Measurements from ENCODE around the gene SEPTIN2. TPM values are rescaled to one million over a fixed set of nuclear protein-coding genes. Genes with fewer than 3 reads are reported as not detected.
A peak's percentile ranks its signal among the peaks of the same experiment; 100 is the strongest.

The SEPTIN2 gene
- total RNA-seq, 1 donor from 2014 or later, result 460 TPM

DNA sequence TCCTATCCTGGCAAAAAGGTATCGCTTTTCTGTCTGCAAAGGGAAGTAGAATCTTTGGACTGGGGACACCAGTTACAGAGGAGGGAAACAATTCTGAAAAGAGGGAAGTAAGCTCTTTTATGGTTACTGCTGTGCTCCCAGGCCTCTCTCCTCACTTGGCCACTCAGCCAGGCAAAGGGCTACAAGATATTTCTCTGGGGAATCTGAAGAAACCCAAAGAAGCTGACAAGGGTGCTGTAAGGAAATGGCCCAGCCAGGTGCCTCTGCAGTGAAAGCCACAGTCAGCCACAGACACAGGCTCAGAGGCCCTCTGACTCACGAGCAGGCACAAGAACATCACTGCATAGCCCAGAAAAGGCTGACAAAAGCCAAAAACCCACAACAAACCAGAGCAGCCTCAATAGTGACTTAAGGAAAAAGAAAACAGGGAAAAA lies 6.0 kb upstream of the SEPTIN2 start:
- Mint-ChIP-seq H3K9me3 (ENCODE audit: low read depth) (no peaks in the 10 kb centered on the region), H3K4me1 (ENCODE audit: low read depth) (peaks cover 22% of the 10 kb centered on the region), H3K36me3 (ENCODE audit: insufficient read depth) (peaks cover 1% of the 10 kb centered on the region), H3K27me3 (no peaks in the 10 kb centered on the region), H3K4me3 (ENCODE audit: low read depth) (no peak overlapping the region), H3K27ac (peak overlapping the region; percentile 16)
- TF ChIP-seq, protein P1, sequence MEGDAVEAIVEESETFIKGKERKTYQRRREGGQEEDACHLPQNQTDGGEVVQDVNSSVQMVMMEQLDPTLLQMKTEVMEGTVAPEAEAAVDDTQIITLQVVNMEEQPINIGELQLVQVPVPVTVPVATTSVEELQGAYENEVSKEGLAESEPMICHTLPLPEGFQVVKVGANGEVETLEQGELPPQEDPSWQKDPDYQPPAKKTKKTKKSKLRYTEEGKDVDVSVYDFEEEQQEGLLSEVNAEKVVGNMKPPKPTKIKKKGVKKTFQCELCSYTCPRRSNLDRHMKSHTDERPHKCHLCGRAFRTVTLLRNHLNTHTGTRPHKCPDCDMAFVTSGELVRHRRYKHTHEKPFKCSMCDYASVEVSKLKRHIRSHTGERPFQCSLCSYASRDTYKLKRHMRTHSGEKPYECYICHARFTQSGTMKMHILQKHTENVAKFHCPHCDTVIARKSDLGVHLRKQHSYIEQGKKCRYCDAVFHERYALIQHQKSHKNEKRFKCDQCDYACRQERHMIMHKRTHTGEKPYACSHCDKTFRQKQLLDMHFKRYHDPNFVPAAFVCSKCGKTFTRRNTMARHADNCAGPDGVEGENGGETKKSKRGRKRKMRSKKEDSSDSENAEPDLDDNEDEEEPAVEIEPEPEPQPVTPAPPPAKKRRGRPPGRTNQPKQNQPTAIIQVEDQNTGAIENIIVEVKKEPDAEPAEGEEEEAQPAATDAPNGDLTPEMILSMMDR (IDR thresholded peaks at IDR 0.05; ENCODE audit: unreplicated experiment), result no peak
- no peak for DNase-seq (ENCODE audit: low spot score, unreplicated experiment)

DNA sequence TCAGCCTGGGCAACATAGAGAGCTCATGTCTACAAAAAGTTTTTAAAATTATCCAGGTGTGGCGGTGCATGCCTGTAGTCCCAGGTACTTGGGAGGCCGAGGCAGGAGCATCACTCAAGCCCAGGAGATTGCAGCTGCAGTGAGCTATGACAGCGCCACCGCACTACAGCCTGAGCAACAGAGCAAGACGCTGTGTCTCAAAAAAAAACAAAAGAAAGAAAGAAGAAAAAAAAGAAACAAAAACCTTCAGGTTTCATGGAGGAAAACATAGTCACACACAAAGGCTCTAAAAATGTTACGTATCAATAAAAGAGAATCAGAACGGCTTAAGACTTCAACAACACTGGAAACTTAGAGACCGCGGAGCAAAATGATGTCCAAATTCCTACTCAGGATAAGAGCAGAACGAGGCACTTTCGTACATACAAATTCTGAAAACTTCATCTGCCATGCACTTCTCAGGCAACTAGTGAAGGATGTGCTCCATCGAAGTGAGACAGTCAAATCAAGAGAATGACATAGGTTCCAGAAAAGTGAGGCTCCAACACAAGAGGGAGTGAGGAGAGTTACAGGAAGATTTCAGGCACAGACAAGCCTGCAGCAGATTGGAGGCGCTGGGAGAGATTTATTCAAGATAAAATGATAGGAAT lies 4.7 kb upstream of the SEPTIN2 start:
- peaks cover 22% of the 10 kb centered on the region for H3K4me1 Mint-ChIP-seq (ENCODE audit: low read depth)
- no peak overlapping the region for H3K4me3 Mint-ChIP-seq (ENCODE audit: low read depth)
- TF ChIP-seq, protein P1 (IDR thresholded peaks at IDR 0.05; ENCODE audit: unreplicated experiment), result no peak
- H3K9me3 Mint-ChIP-seq (ENCODE audit: low read depth), result no peaks in the 10 kb centered on the region
- H3K27me3 Mint-ChIP-seq, result no peaks in the 10 kb centered on the region
- H3K36me3 Mint-ChIP-seq (ENCODE audit: insufficient read depth), result peaks cover 1% of the 10 kb centered on the region
- DNase-seq (ENCODE audit: low spot score, unreplicated experiment), result no peak
- peak overlapping the region; percentile 4 for H3K27ac Mint-ChIP-seq

GRCh38 chr2:241312082-241312481 lies 3.6 kb upstream of the SEPTIN2 start:
- no peaks in the 10 kb centered on the region for H3K27me3 Mint-ChIP-seq
- H3K36me3 Mint-ChIP-seq (ENCODE audit: insufficient read depth), result peaks cover 1% of the 10 kb centered on the region
- H3K9me3 Mint-ChIP-seq (ENCODE audit: low read depth), result no peaks in the 10 kb centered on the region
- no peak overlapping the region for H3K27ac Mint-ChIP-seq
- no peak for DNase-seq (ENCODE audit: low spot score, unreplicated experiment)
- H3K4me3 Mint-ChIP-seq (ENCODE audit: low read depth), result no peak overlapping the region
- peaks cover 24% of the 10 kb centered on the region for H3K4me1 Mint-ChIP-seq (ENCODE audit: low read depth)
- TF ChIP-seq, protein P1 (IDR thresholded peaks at IDR 0.05; ENCODE audit: unreplicated experiment), result no peak

DNA sequence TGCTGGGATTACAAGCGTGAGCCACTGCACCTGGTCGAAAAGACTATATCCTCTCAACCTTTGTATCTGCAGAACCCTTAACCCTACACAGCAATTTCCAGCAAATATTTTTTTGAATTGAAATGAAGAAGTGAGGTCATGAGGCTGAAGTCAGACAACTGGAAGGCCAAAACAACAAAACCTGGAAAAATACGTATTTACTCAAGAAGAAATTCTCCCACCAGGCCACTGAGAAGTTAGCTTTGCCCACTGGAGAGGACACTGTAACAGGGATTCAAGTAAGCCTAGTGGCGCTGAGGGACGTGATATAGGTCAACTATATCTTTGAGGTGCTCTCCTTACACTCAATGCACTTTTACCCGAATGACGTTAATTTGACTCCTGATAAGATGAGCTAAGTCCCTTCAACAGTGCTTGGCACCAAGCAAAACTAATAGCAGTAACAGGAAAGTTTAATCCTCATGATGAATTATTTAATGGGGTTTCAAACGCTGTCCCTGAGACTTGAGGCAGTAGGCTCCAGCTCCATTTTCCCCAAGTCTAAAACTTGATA lies 2.1 kb upstream of the SEPTIN2 start:
- no peak for DNase-seq (ENCODE audit: low spot score, unreplicated experiment)
- Mint-ChIP-seq H3K4me1 (ENCODE audit: low read depth) (peaks cover 31% of the 10 kb centered on the region), H3K27ac (peak overlapping the region; percentile 87), H3K36me3 (ENCODE audit: insufficient read depth) (peaks cover 5% of the 10 kb centered on the region), H3K27me3 (no peaks in the 10 kb centered on the region), H3K4me3 (ENCODE audit: low read depth) (peak overlapping the region; percentile 92), H3K9me3 (ENCODE audit: low read depth) (no peaks in the 10 kb centered on the region)
- TF ChIP-seq, protein P1 (IDR thresholded peaks at IDR 0.05; ENCODE audit: unreplicated experiment), result no peak

DNA sequence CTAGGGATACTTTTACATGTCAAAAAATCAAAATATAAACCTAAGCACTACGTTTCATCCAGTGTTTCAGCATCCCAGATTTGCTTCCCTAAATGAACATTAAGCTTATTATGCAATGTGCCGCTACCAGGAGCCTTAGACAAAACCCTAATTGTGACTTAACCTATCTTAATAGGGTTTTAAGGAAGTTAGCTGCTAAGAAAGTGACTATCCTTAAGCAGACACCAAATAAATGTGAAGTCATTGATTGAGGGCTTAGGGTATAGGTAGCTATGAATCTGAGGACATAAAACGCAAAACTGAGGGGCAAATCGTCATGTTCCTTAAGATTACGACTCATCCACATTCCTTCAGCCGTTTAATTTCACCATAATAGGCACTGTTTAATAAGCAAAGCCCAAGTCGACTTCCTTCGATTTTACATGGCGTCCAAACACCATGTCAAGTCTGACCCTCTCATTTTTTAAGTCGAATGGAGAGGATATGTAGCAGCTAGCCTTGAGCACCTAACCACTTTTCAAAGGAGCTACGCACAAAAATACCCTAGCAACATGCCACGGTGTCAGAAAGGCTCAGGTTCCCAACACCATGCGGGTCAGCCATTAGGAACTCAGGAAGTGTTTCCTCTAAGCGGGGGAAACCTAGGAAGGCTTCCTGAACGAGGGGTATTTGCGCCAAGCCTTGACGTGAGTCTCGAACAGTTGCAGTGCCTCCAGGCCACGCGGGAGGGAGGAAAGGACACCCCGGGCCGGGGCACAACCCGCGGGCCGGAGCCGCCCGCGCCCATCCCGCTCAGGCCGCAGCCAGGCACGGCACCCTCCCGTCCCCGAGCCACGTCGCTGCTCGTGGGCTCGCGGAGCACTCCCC lies 1.3 kb upstream of the SEPTIN2 start:
- Mint-ChIP-seq H3K4me1 (ENCODE audit: low read depth) (peaks cover 30% of the 10 kb centered on the region), H3K36me3 (ENCODE audit: insufficient read depth) (peaks cover 3% of the 10 kb centered on the region), H3K27me3 (no peaks in the 10 kb centered on the region), H3K9me3 (ENCODE audit: low read depth) (no peaks in the 10 kb centered on the region), H3K4me3 (ENCODE audit: low read depth) (peak overlapping the region; percentile 92), H3K27ac (peak overlapping the region; percentile 87)
- DNase-seq (ENCODE audit: low spot score, unreplicated experiment), result no peak
- TF ChIP-seq, protein P1 (IDR thresholded peaks at IDR 0.05; ENCODE audit: unreplicated experiment), result no peak
